GM19468 (cell line): ENCODE results near the gene ANTXR1.

Experiments
- ATAC-seq: cut with Tn5 transposase; IDR thresholded peaks from one replicate; pipeline ENCODE4 v1.9.1; 2021; ENCODE audit warnings: mild to moderate bottlenecking, moderate library complexity, moderate number of reproducible peaks; ENCODE audit not compliant: unreplicated experiment; ENCODE audit errors: extremely low read depth

The ANTXR1 gene

GRCh38 chr2:69288429-69288828 is 275.4 kb downstream of the ANTXR1 start:
- ATAC-seq: no peak

GRCh38 chr2:69291004-69291650 is 278.1 kb downstream of the ANTXR1 start:
- ATAC-seq: no peak

- ATAC-seq: no peak
Measured at GRCh38 chr2:69291721-69292120, 278.7 kb downstream of the ANTXR1 start.

- ATAC-seq: no peak
Measured at GRCh38 chr2:69292256-69292655, 279.3 kb downstream of the ANTXR1 start.

- no peak for ATAC-seq
Measured at GRCh38 chr2:69296421-69296820, 283.4 kb downstream of the ANTXR1 start.

DNA sequence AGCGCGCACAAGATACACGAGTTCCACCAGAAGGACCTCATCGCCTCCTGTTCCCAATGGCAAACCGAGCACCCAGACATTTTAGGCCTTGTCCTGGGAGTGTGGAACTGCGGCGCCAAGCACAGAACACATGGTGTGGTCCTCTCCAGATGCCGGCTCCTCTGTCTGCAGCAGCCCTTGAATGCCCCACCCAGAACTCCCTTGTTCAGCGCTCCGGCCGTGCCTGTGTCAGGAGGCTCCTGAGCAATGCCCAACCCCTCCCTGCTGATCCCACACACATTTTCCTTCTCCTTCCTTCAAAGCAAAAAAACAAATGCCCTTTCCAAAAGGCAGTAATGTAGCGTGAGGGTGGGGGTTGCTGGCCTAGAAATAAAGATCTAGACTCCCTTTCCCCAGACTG is 284.2 kb downstream of the ANTXR1 start:
- no peak for ATAC-seq

DNA sequence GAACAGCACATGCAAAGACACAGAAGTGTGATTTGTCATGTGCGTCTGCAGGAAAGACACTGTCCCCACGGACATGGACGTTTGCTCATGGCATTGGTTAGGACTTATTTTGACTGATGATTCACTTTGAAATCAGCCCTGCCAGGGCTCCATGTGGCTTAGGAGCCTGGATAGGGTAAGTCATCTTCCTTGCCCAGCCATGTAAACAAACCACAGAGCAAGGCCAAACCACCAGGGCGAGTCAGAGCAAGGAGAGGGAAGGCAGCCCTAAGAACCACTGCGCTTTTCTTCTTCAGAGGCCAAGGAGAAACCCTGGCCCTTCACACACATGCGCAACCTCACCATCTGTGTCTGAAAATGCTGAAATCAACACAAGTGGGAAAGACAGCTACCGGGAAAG is 285.3 kb downstream of the ANTXR1 start:
- no peak for ATAC-seq

DNA sequence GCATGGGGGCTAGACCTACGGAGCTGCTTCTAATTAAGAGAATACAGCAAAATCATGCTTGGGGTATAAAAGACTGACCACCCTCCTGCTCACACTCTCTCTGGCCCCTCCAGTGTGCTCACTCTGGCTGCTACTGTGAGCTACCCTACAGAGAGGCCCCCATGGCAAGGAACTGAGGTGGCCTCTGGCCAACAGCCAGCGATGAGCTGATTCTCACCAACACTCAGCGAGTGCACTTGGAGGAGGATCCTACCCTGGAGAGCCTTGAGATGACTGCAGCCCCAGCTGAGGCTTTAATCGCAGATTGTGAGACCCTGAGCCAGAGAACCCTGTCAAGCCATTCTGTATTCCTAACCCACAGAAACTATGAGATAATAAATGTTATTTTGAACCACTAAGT is 285.9 kb downstream of the ANTXR1 start:
- ATAC-seq: no peak
